Colonic mucosa (tissue), 4 donors: ENCODE data around the gene DACH1. TPM values are rescaled to one million over a fixed set of nuclear protein-coding genes. Genes with fewer than 3 reads are reported as not detected.

ENCODE experiments used
- DNase-seq: peaks from one replicate; pipeline ENCODE4 v3.0.0-alpha.2; 2020
- H3K27ac ChIP-seq: fragments of 200-600 bp; one replicate; pipeline ENCODE4 v1.8.0; 2021
- H3K27me3 ChIP-seq: fragments of 200-600 bp; one replicate; pipeline ENCODE4 v1.8.0; 2021
- H3K36me3 ChIP-seq: fragments of 200-600 bp; one replicate; pipeline ENCODE4 v1.8.0; 2021
- H3K4me1 ChIP-seq: fragments of 200-600 bp; one replicate; pipeline ENCODE4 v1.8.0; 2021; ENCODE audit warnings: mild to moderate bottlenecking
- H3K4me3 ChIP-seq: fragments of 200-600 bp; one replicate; pipeline ENCODE4 v1.8.0; 2021
- H3K9ac ChIP-seq, 2 donors: one replicate each; pipeline ENCODE4 v1.7.0; 2013; ENCODE audit warnings: control low read depth in 2 of 2, low read depth in 2 of 2, low read length in 2 of 2
- H3K9me3 ChIP-seq: fragments of 200-600 bp; one replicate; pipeline ENCODE4 v1.8.0; 2021
- CTCF ChIP-seq: fragments of 200-600 bp; IDR thresholded peaks from one replicate; pipeline ENCODE4 v1.8.0; 2022; ENCODE audit warnings: antibody characterized with exemption, mild to moderate bottlenecking
- intact Hi-C: fragments of 100-400 bp; cut with DNase I; formaldehyde crosslinking; loops from one replicate; pipeline ENCODE4 v1.14.1; 2022
- total RNA-seq, 2 donors: library from RNA; stranded (reverse); fragmentation: NEBNext Ultra II Directional in 1 of 2; extraction: Animal tissue kit (Norgen Biotek cat#: 25700) in 1 of 2; gene quantifications; one replicate each; pipeline ENCODE4 v1.2.1, GENCODE V29; 2021
- donor health status: healthy.
- donor health status: DM: no; HTN: no; CAD: no.
- donor health status: DM: no; HTN: no; CAD: no.

DACH1 gene
- total RNA-seq, 2 donors from 2014 or later: 3.9 to 5.2 TPM

DNA sequence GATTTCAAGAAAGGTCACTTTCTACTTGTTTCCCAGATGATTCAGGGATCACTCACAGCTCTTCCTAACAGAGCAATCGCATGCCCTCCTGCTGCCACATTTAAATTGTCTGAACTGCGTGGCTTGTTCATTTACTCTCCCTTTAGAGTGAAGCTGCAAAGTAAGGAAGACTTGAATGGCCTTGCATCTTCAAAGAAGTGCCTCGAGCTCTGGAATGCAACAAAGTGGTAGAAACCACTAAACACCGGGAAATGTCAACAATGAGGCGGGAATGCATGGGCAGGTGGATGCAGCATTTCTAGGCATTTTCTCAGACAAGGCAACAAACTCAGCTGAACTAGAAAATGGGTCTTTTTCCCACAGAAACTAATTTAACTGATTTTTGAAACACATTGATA is 10.3 kb upstream of the DACH1 start:
- intact Hi-C loops: no loop called here

DNA sequence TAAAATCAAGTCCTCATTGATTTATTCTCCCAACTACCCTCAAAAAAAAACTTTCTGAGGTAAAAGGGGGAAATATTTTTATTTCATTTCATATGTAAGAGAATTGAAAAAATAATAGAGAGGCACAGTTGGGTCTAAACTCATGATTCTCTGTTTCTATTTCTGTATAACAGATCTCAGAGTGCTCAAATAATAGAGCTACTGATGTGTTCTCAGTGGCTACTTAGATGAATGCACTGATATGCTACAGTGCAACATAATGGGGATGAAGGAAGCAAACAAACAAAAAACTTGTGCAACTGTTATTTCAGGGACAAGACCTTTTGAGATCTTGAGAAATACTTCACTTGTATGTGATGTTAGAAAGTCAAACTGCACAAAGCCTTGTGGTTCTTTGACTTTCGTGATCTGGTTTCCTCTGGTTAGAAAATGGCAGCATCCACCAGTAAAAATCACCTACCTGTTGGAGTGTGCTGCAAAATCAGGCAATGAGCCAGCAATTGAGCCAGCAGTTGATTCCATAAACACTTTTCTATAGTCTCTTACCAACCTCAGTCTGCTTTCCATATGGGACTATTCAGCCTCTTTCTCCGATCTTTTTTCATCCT is 9.7 kb upstream of the DACH1 start:
- Histone ChIP-seq H3K9ac (no peak overlapping the region), H3K4me3 (no peak overlapping the region), H3K36me3 (no peaks in the 10 kb centered on the region), H3K27ac (no peak overlapping the region), H3K4me1 (no peaks in the 10 kb centered on the region), H3K27me3 (no peaks in the 10 kb centered on the region), H3K9me3 (no peaks in the 10 kb centered on the region)
- TF ChIP-seq CTCF: no peak
- no peak for DNase-seq
- intact Hi-C loops: no loop called here

More for the DNA sequence above, 10.3 kb upstream of the DACH1 start:
- Histone ChIP-seq H3K27ac (no peak overlapping the region), H3K27me3 (no peaks in the 10 kb centered on the region), H3K4me3 (no peak overlapping the region), H3K9ac (no peak overlapping the region), H3K36me3 (no peaks in the 10 kb centered on the region), H3K4me1 (no peaks in the 10 kb centered on the region), H3K9me3 (no peaks in the 10 kb centered on the region)
- DNase-seq: no peak
- TF ChIP-seq CTCF: no peak

- H3K27ac ChIP-seq: no peak overlapping the region
- no peaks in the 10 kb centered on the region for H3K4me1 ChIP-seq
- TF ChIP-seq CTCF: no peak
- DNase-seq: no peak
- intact Hi-C loops: no loop called here
- H3K9ac ChIP-seq: no peak overlapping the region
- H3K27me3 ChIP-seq: no peaks in the 10 kb centered on the region
- H3K4me3 ChIP-seq: no peak overlapping the region
- no peaks in the 10 kb centered on the region for H3K36me3 ChIP-seq
- no peaks in the 10 kb centered on the region for H3K9me3 ChIP-seq
Measured at GRCh38 chr13:71875823-71876222, 8.8 kb upstream of the DACH1 start.

- Histone ChIP-seq H3K4me1 (no peaks in the 10 kb centered on the region), H3K36me3 (no peaks in the 10 kb centered on the region), H3K4me3 (no peak overlapping the region), H3K9me3 (no peaks in the 10 kb centered on the region), H3K27me3 (no peaks in the 10 kb centered on the region), H3K27ac (peak overlapping the region; percentile 17), H3K9ac (no peak overlapping the region)
- no peak for TF ChIP-seq CTCF
- peak; percentile 28 for DNase-seq
- intact Hi-C loops: no loop called here
Measured at GRCh38 chr13:71874458-71874857, 7.5 kb upstream of the DACH1 start.

DNA sequence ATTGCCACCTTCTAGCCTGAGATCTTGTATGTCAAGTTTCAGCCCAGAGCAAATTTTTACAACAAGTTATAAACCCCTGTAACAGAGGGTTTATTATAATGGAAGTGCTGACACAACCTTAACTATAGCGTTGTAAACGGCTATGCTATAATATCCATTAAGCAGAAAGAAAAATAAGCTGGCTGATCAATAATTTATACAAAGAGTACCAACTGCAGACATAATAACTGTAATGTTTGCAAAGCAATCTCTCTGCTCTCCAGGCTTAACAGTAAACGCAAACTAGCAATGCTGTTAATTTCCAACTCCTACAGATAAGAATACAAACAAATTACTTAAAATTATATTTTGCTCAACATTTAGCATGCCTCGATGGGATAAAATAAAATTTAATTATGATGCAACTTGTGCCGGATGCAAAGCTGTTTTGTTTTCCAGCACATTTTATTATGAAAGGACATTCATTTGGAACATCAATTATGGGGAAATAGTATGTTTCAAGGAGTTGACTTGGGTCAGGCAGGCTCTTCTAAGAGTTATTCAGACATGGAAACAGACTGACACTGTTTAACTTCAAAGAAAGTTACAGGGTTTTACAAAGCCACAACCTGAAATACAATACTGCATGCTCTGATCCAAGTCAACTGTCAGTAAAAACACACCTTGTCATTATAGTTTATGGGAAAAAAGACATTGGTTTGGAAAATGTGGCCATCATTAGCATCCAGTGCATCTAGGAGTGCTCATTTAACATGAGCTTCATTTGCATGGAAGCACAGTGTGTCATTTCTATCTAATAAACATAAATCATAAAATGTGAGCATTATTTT is 6.6 kb upstream of the DACH1 start:
- H3K4me3 ChIP-seq: no peak overlapping the region
- no peak for DNase-seq
- H3K9me3 ChIP-seq: no peaks in the 10 kb centered on the region
- no peaks in the 10 kb centered on the region for H3K36me3 ChIP-seq
- H3K27ac ChIP-seq: peak overlapping the region; percentile 17
- H3K27me3 ChIP-seq: no peaks in the 10 kb centered on the region
- intact Hi-C loops: no loop called here
- H3K9ac ChIP-seq: no peak overlapping the region
- H3K4me1 ChIP-seq: no peaks in the 10 kb centered on the region
- TF ChIP-seq CTCF: no peak
